Lung (tissue), 12 donors: Measurements from ENCODE around the gene RGS3. TPM values are rescaled to one million over a fixed set of nuclear protein-coding genes. Genes with fewer than 3 reads are reported as not detected.

Experiments used
- ATAC-seq: fragments of 200-7000 bp; cut with Tn5 transposase; one replicate; pipeline ENCODE4 v1.9.1; 2020; ENCODE audit warnings: moderate number of reproducible peaks; ENCODE audit not compliant: insufficient read depth, low FRiP score
- DNase-seq, 3 donors: peaks; one replicate each; pipeline ENCODE4 v3.0.0-alpha.2; 2013 to 2017
- H3K27ac ChIP-seq, 2 donors: one replicate each; pipeline ENCODE4 v1.5.1; 2013; ENCODE audit warnings: mild to moderate bottlenecking in 2 of 2, moderate library complexity in 2 of 2, control low read depth in 1 of 2, inconsistent platforms in 1 of 2, low read depth in 1 of 2, low read length in 1 of 2
- H3K27me3 ChIP-seq, 3 donors: one replicate each; pipeline ENCODE4 v1.5.1; 2013; ENCODE audit warnings: low read length in 2 of 3; ENCODE audit not compliant: control insufficient read depth in 3 of 3, insufficient read depth in 3 of 3
- H3K36me3 ChIP-seq, 4 donors: one replicate each; pipeline ENCODE4 v1.5.1; 2013; ENCODE audit warnings: low read length in 4 of 4, mild to moderate bottlenecking in 1 of 4, moderate library complexity in 1 of 4; ENCODE audit not compliant: control insufficient read depth in 4 of 4, insufficient read depth in 4 of 4
- H3K4me1 ChIP-seq, 5 donors: one replicate each; pipeline ENCODE4 v1.5.1; 2013; ENCODE audit warnings: low read length in 5 of 5, mild to moderate bottlenecking in 2 of 5, moderate library complexity in 1 of 5; ENCODE audit not compliant: control insufficient read depth in 5 of 5, insufficient read depth in 5 of 5
- H3K4me3 ChIP-seq: one replicate; pipeline ENCODE4 v1.5.1; 2013; ENCODE audit warnings: mild to moderate bottlenecking, control low read depth, moderate library complexity
- H3K9ac ChIP-seq, 2 donors: one replicate each; pipeline ENCODE4 v1.5.1; 2013; ENCODE audit warnings: low read length in 2 of 2, control low read depth in 1 of 2; ENCODE audit not compliant: insufficient read depth in 1 of 2
- H3K9me3 ChIP-seq, 4 donors: one replicate each; pipeline ENCODE4 v1.5.1; 2013; ENCODE audit warnings: low read length in 3 of 4, mild to moderate bottlenecking in 1 of 4, moderate library complexity in 1 of 4; ENCODE audit not compliant: control insufficient read depth in 4 of 4, insufficient read depth in 3 of 4
- WGBS, 2 donors: extraction: QIAGEN DNeasy Blood & Tissue Kit; methylation state at CpG; one replicate each; pipeline ENCODE4 v1.1.7; 2013; 5-methylcytosine and 5-hydroxymethylcytosine counted together
- polyA plus RNA-seq, 2 donors: library from polyadenylated mRNA; stranded (reverse); fragments of 200-250 nt; gene quantifications; one replicate each; pipeline ENCODE4 v1.2.1, GENCODE V29; 2013
- total RNA-seq, 2 donors: library from RNA; depleted of rRNA in 1 of 2; stranded (reverse); fragments of >200 nt in 1 of 2; gene quantifications; one replicate each; pipeline ENCODE4 v1.2.1, GENCODE V29; 2014 to 2021
- TF ChIP-seq, protein P1 (sequence below): IDR thresholded peaks from 2 replicates; pipeline ENCODE4 v1.5.1; 2012; ENCODE audit warnings: mild to moderate bottlenecking; ENCODE audit errors: control extremely low read depth, extremely low read depth
- donor health status: control.
- donor health status: control.
- donor health status: Bipolar disorder and iron deficiency.
- donor health status: healthy.
- donor health status: DM: yes; HTN: yes; CAD: no.

Gene RGS3
- total and polyA plus RNA-seq, 4 donors = 43.0 to 91.8 (median 73.9) TPM

DNA sequence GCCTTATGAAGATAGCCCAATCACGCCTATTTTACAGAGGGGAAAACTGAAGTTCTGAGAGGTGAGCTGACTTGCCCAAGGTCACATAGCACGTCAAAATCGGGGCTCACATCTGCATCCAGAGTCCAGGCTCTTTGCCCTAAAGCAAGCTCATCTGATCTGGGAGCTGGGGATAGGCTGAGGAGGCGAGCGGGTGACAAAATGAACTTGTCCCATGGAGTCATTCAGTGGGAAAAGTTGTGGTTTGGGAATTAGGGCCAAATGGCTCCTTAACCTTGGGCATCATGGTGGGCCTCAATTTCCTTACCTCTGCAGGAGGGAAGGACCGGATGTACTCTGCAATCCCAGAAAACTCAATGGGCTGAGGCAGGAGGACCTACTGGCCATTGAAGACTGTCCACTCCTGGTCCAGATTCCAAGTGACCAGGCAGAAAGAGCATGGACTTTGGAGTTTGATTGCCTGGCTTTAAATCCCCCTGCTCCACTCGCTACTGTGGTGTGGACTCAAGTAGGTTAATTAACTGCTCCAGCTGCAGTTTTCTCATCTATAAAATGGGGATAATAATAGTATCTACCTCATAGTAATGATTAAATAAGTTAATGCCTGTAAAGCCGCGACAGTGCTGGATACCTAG lies 160.4 kb downstream of the RGS3 start:
- DNase-seq (peak in 1 of 3 donors; percentile 2), ATAC-seq (no peak)
- Histone ChIP-seq H3K9me3 (no peaks in the 10 kb centered on the region), H3K36me3 (no peaks in the 10 kb centered on the region), H3K27ac (no peak overlapping the region), H3K27me3 (no peaks in the 10 kb centered on the region), H3K4me1 (peaks cover 13 to 36% (median 21%) of the 10 kb centered on the region in 5 donors), H3K4me3 (no peak overlapping the region), H3K9ac (no peak overlapping the region)
- TF ChIP-seq, protein P1, sequence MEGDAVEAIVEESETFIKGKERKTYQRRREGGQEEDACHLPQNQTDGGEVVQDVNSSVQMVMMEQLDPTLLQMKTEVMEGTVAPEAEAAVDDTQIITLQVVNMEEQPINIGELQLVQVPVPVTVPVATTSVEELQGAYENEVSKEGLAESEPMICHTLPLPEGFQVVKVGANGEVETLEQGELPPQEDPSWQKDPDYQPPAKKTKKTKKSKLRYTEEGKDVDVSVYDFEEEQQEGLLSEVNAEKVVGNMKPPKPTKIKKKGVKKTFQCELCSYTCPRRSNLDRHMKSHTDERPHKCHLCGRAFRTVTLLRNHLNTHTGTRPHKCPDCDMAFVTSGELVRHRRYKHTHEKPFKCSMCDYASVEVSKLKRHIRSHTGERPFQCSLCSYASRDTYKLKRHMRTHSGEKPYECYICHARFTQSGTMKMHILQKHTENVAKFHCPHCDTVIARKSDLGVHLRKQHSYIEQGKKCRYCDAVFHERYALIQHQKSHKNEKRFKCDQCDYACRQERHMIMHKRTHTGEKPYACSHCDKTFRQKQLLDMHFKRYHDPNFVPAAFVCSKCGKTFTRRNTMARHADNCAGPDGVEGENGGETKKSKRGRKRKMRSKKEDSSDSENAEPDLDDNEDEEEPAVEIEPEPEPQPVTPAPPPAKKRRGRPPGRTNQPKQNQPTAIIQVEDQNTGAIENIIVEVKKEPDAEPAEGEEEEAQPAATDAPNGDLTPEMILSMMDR = no peak
- 95 to 96% methylated on average over 9 of the region's 9 CpGs for WGBS, 2 donors

DNA sequence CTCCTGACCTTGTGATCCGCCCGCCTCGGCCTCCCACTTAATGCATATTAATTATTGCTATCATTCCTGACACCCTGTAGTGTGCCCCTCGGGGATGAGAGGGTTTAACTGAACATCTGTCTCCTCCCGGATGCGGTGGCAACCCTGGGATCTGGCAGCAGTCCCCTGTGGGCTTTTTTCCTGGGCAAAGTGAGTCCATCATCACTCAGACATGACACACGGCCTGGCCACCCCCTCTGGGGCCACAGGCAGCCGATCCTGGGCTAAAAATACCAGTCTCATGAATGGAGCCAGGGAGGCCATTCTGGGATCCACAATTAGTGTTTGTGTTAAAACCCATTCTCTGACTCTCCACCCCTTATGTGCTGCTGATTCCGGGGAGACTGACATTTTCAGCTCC lies 161.2 kb downstream of the RGS3 start:
- 77 to 78% methylated on average over 9 of the region's 9 CpGs for WGBS, 2 donors
- peak in 1 of 3 donors; percentile 6 for DNase-seq

DNA sequence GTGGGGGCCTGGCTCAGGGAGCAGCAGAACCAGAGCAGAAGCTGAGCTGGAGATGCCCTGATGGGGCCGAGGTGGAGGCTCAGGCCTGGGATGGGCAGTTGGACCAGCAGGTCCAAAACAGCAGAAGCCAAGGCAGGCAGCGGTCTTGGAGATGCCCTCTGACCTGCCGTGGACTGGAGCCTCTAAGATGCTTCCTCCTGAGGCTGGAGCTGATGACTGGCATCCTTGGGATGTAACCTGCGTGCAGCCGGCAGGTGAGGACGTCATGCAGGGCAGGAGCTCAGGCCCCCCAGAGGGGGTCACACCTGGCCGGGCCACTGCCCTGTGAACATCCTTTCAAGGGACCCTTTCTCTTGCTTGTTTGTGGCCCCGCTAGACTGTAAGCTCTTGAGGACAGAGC lies 162.0 kb downstream of the RGS3 start:
- Histone ChIP-seq H3K9ac (no peak overlapping the region), H3K27me3 (no peaks in the 10 kb centered on the region), H3K4me1 (peaks cover 7 to 30% (median 16%) of the 10 kb centered on the region in 5 donors), H3K4me3 (no peak overlapping the region), H3K9me3 (no peaks in the 10 kb centered on the region), H3K36me3 (no peaks in the 10 kb centered on the region), H3K27ac (no peak overlapping the region)
- no peak for ATAC-seq
- WGBS, 2 donors = 92 to 95% methylated on average over 8 of the region's 8 CpGs
- peak in 1 of 3 donors; percentile 2 for DNase-seq
- TF ChIP-seq, protein P1 = no peak

More for the DNA sequence above, 161.2 kb downstream of the RGS3 start:
- no peak overlapping the region for H3K9ac ChIP-seq
- H3K27me3 ChIP-seq = no peaks in the 10 kb centered on the region
- H3K27ac ChIP-seq = peak overlapping the region in 1 of 2 donors; percentile 35
- TF ChIP-seq, protein P1 = no peak
- H3K4me3 ChIP-seq = no peak overlapping the region
- H3K9me3 ChIP-seq = no peaks in the 10 kb centered on the region
- no peaks in the 10 kb centered on the region for H3K36me3 ChIP-seq
- ATAC-seq = no peak
- H3K4me1 ChIP-seq = peaks cover 13 to 35% (median 21%) of the 10 kb centered on the region in 5 donors
